Gastrocnemius medialis (tissue), 4 donors: ENCODE results near the gene TBKBP1. TPM values are rescaled to one million over a fixed set of nuclear protein-coding genes. Genes with fewer than 3 reads are reported as not detected.

Experiments used
- ATAC-seq, 2 donors: fragments of 150-250 bp; one replicate each; pipeline ENCODE4 v1.9.1; 2016
- DNase-seq, 2 donors: peaks; one replicate each; pipeline ENCODE4 v3.0.0-alpha.2; 2019
- H3K27ac ChIP-seq, 4 donors: fragments of 200-600 bp; sonication (generic); 1 replicate in 1 of 4; 2 replicates in 3 of 4; pipeline ENCODE4 v1.5.1; 2016 to 2018; ENCODE audit warnings: mild to moderate bottlenecking in 2 of 4, moderate library complexity in 1 of 4
- H3K27me3 ChIP-seq, 3 donors: fragments of 200-600 bp; sonication (generic) in 2 of 3; 1 replicate in 1 of 3; 2 replicates in 2 of 3; pipeline versions ENCODE4 v1.5.1 to v1.6.0; 2016 to 2019; ENCODE audit warnings: mild to moderate bottlenecking in 1 of 3, moderate library complexity in 1 of 3
- H3K36me3 ChIP-seq, 2 donors: fragments of 200-600 bp; sonication (generic) in 1 of 2; one replicate each; pipeline ENCODE4 v1.5.1; 2017 to 2018
- H3K4me1 ChIP-seq, 2 donors: fragments of 200-600 bp; sonication (generic) in 1 of 2; one replicate each; pipeline ENCODE4 v1.5.1; 2016 to 2017; ENCODE audit warnings: mild to moderate bottlenecking in 2 of 2
- H3K4me3 ChIP-seq, 4 donors: fragments of 200-600 bp; sonication (generic) in 3 of 4; 1 replicate in 1 of 4; 2 replicates in 3 of 4; pipeline ENCODE4 v1.5.1; 2016 to 2019; ENCODE audit warnings: mild to moderate bottlenecking in 2 of 4
- H3K9me3 ChIP-seq, 3 donors: fragments of 200-600 bp; sonication (generic) in 2 of 3; 1 replicate in 1 of 3; 2 replicates in 2 of 3; pipeline ENCODE4 v1.5.1; 2016 to 2019
- POLR2A ChIP-seq, 2 donors: fragments of 450-650 bp; IDR thresholded peaks; one replicate each; pipeline ENCODE4 v1.6.1; 2017; ENCODE audit warnings: antibody characterized with exemption in 2 of 2, mild to moderate bottlenecking in 2 of 2, moderate library complexity in 2 of 2
- in situ Hi-C, 4 donors: fragments of 200-750 bp; cut with MboI; loops; one replicate each; pipeline versions ENCODE4 v1.15.0 to v1.8.0; 2017; ENCODE audit warnings: low sequenced_read_pairs in 4 of 4
- intact Hi-C: fragments of 100-400 bp; cut with DNase I; formaldehyde crosslinking; loops from one replicate; pipeline ENCODE4 v1.15.1; 2023; ENCODE audit warnings: low total_unique reads
- total RNA-seq, 4 donors: library from RNA; depleted of rRNA; stranded (reverse); fragments of >200 nt; gene quantifications; one replicate each; pipeline versions ENCODE4 v1.1.0 to v1.2.3, GENCODE V29; 2016
- TF ChIP-seq, protein P1 (sequence below), 5 experiments: fragments of 450-650 bp in 3 of 5; fragments of 200-600 bp in 2 of 5; sonication (generic) in 2 of 5; IDR thresholded peaks in 4 of 5; conservative IDR thresholded peaks in 1 of 5; 1 replicate in 4 of 5; 2 replicates in 1 of 5; pipeline ENCODE4 v1.5.1; 2016 to 2019; ENCODE audit warnings: antibody characterized with exemption in 5 of 5, mild to moderate bottlenecking in 3 of 5, moderate library complexity in 3 of 5

TBKBP1 gene
- total RNA-seq, 4 donors from 2014 or later, result 15.9 to 28.0 (median 23.0) TPM

DNA sequence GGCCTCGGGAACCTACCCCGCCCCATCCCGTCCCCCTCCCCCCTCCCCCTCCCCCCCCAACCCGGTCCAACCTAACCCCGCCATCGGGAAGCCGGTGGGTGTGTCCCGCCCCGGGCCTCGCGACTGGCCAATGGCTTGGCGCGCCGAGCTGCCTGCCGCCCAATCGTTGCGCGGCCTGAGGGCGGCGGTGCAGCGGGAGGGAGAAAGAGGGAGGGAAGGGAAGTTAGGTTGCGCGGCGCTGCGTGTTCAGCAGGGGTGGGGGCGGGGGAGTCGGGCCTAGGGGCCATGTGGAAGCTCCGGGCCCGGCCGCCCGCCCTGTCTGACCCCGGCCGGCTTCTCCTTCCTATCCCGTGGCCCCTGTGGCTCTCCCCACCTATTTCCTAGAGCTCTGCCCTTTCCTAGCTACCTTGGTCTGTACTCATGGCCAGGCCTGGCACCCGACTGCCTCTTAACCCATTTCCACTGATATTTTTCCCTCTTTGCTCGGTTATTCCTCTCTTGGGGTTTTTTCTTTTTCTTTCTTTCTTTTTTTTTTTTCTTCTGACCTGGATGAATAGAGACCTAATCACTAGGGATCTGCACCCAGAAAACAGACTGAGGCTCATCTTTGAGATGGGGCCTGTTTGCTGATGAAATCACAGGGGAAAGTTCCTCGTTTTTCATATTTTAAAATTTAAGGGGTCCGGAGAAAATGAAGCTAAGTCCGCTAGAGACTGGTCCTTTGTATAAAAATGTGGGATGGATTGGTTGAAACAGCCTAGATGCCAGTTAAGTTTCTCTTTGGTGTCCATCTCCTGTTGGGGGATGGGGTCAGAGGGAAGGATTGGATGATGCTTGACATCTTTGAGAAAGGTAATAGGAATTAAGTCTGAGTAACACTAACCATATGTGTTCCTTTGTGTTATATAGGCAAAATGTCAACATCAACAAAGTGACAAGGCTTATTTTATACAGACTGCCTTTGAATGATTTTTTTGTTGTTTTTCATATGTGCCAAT lies 43.1 kb upstream of the TBKBP1 start:
- intact Hi-C loops (no loop called here), in situ Hi-C loops (loop anchor here in 1 of 4 donors (25.0 kb wide), 1 partner anchor 136 kb away; no protein-coding TSS in a partner anchor)
- H3K9me3 ChIP-seq, result no peaks in the 10 kb centered on the region
- DNase-seq, result peak; percentile 94 to 96
- peak overlapping the region; percentile 78 to 96 (median 88) for H3K4me3 ChIP-seq
- peak; percentile 51 to 58 for ATAC-seq
- H3K27me3 ChIP-seq, result no peaks in the 10 kb centered on the region
- no peak for TF ChIP-seq POLR2A (IDR thresholded peaks at IDR 0.05)
- TF ChIP-seq, protein P1, sequence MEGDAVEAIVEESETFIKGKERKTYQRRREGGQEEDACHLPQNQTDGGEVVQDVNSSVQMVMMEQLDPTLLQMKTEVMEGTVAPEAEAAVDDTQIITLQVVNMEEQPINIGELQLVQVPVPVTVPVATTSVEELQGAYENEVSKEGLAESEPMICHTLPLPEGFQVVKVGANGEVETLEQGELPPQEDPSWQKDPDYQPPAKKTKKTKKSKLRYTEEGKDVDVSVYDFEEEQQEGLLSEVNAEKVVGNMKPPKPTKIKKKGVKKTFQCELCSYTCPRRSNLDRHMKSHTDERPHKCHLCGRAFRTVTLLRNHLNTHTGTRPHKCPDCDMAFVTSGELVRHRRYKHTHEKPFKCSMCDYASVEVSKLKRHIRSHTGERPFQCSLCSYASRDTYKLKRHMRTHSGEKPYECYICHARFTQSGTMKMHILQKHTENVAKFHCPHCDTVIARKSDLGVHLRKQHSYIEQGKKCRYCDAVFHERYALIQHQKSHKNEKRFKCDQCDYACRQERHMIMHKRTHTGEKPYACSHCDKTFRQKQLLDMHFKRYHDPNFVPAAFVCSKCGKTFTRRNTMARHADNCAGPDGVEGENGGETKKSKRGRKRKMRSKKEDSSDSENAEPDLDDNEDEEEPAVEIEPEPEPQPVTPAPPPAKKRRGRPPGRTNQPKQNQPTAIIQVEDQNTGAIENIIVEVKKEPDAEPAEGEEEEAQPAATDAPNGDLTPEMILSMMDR (IDR thresholded peaks at IDR 0.05 in 4 of 5, conservative IDR thresholded peaks at IDR 0.05 in 1 of 5), result no peak
- H3K36me3 ChIP-seq, result peaks cover 0 to 45% of the 10 kb centered on the region in 2 donors
- H3K4me1 ChIP-seq, result peaks cover 31 to 35% of the 10 kb centered on the region in 2 donors
- H3K27ac ChIP-seq, result peak overlapping the region; percentile 94 to 98 (median 97)

DNA sequence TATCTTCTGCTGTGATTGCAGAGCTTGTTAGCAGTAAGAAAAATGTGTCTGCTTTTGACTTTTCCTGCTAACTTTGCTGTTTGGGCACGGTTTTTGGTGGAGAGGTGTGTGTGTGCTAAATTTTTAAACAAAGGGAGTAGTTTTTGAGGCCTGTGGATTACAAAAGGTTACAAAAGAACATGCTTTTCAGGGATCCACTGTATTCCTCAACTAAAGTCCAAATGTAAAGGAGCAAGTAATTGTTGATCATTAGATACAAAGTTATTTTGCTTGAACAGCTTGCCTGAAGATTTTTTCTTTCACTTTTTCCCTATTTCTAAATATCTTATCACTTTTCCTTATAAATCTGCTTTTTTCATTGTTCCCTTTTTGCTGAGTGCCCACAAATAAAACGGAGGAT lies 42.3 kb upstream of the TBKBP1 start:
- Histone ChIP-seq H3K36me3 (peaks cover 0 to 53% of the 10 kb centered on the region in 2 donors), H3K9me3 (no peaks in the 10 kb centered on the region), H3K4me3 (no peak overlapping the region), H3K4me1 (peaks cover 31 to 40% of the 10 kb centered on the region in 2 donors), H3K27me3 (no peaks in the 10 kb centered on the region), H3K27ac (peak overlapping the region in 3 of 4 donors; percentile 96 to 98 (median 98))
- ATAC-seq, result no peak
- in situ Hi-C loops, result loop anchor here in 1 of 4 donors (25.0 kb wide), 1 partner anchor 136 kb away; no protein-coding TSS in a partner anchor
- intact Hi-C loops, result no loop called here
- TF ChIP-seq, protein P1 (IDR thresholded peaks at IDR 0.05 in 4 of 5, conservative IDR thresholded peaks at IDR 0.05 in 1 of 5), result no peak
- no peak for TF ChIP-seq POLR2A (IDR thresholded peaks at IDR 0.05)
- no peak for DNase-seq

DNA sequence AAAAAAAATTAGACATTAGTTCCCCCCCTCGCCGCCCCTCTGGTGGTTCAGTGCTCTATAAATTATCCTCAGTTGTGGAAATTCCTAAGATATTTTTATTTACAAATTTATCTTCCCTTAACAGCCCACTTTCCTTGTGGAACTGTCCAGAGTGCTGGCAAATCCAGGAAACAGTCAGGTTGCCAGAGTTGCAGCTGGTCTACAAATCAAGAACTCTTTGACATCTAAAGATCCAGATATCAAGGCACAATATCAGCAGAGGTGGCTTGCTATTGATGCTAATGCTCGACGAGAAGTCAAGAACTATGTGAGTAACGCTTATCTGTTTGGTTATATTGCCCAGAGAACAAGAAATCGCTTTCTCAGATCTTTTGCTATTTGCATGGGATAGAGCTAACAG lies 41.4 kb upstream of the TBKBP1 start:
- H3K36me3 ChIP-seq, result peaks cover 0 to 61% of the 10 kb centered on the region in 2 donors
- H3K4me3 ChIP-seq, result no peak overlapping the region
- TF ChIP-seq POLR2A (IDR thresholded peaks at IDR 0.05), result no peak
- TF ChIP-seq, protein P1 (IDR thresholded peaks at IDR 0.05 in 4 of 5, conservative IDR thresholded peaks at IDR 0.05 in 1 of 5), result no peak
- no peak for ATAC-seq
- in situ Hi-C loops (loop anchor here in 1 of 4 donors (25.0 kb wide), 1 partner anchor 135 kb away; no protein-coding TSS in a partner anchor), intact Hi-C loops (no loop called here)
- no peaks in the 10 kb centered on the region for H3K9me3 ChIP-seq
- H3K27ac ChIP-seq, result peak overlapping the region in 1 of 4 donors; percentile 98
- no peak for DNase-seq
- H3K4me1 ChIP-seq, result peaks cover 31 to 40% of the 10 kb centered on the region in 2 donors
- H3K27me3 ChIP-seq, result no peaks in the 10 kb centered on the region

DNA sequence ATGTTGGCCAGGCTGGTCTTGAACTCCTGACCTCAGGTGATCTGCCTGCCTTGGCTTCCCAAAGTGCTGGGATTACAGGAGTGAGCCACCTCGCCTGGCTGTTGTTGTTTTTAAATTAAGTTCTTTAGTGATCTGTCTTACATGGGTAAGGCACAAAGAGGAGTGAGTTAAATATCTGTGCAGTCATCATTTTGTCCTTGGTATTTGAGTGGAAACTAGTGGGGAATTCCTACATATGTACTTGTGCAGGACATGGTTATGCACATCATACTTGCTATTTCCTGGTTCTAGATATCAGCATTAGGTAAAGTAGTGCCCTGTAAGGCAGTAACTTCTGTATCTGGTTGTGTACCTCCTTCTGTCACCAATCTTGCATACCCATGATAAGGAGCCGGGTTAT lies 40.5 kb upstream of the TBKBP1 start:
- ATAC-seq (no peak), DNase-seq (no peak)
- Histone ChIP-seq H3K27ac (peak overlapping the region in 1 of 4 donors; percentile 37), H3K9me3 (no peaks in the 10 kb centered on the region), H3K4me1 (peaks cover 28 to 36% of the 10 kb centered on the region in 2 donors), H3K27me3 (no peaks in the 10 kb centered on the region), H3K4me3 (no peak overlapping the region), H3K36me3 (peaks cover 0 to 70% of the 10 kb centered on the region in 2 donors)
- in situ Hi-C loops (loop anchor here in 1 of 4 donors (25.0 kb wide), 1 partner anchor 134 kb away; no protein-coding TSS in a partner anchor), intact Hi-C loops (no loop called here)
- no peak for TF ChIP-seq POLR2A (IDR thresholded peaks at IDR 0.05)
- TF ChIP-seq, protein P1 (IDR thresholded peaks at IDR 0.05 in 4 of 5, conservative IDR thresholded peaks at IDR 0.05 in 1 of 5), result no peak
